DMS53 treated with DMSO at 0.1 percent for 48 hours (cell line): ENCODE measurements around the gene SOX5.
A peak's percentile ranks its signal among the peaks of the same experiment; 100 is the strongest.
"Not testable (repeated sequence)": the region's sequence is repeated elsewhere in the genome, so short reads cannot be mapped to it uniquely, and the experiment has no call there.

Source experiments
- DNase-seq: peaks from one replicate; lab custom pipeline; 2025; ENCODE audit not compliant: unreplicated experiment; lab: John Stamatoyannopoulos, UW

Gene SOX5

GRCh38 chr12:23847857-23848256, 101.6 kb downstream of the SOX5 start:
- DNase-seq: no peak

- DNase-seq: peak; percentile 65
Observed at GRCh38 chr12:23843958-23844357, 105.5 kb downstream of the SOX5 start.

- no peak for DNase-seq
Observed at GRCh38 chr12:23834076-23834475, 115.4 kb downstream of the SOX5 start.

GRCh38 chr12:23831739-23832138, 117.7 kb downstream of the SOX5 start:
- DNase-seq: no peak

- DNase-seq: peak; percentile 83
Observed at GRCh38 chr12:23830210-23830609, 119.3 kb downstream of the SOX5 start.

GRCh38 chr12:23827353-23827752, 122.1 kb downstream of the SOX5 start:
- peak; percentile 100 for DNase-seq

- DNase-seq: not testable (repeated sequence)
Observed at GRCh38 chr12:23825124-23825523, 124.3 kb downstream of the SOX5 start.

GRCh38 chr12:23824358-23824757, 125.1 kb downstream of the SOX5 start:
- DNase-seq: no peak

GRCh38 chr12:23822883-23823282, 126.6 kb downstream of the SOX5 start:
- not testable (repeated sequence) for DNase-seq

GRCh38 chr12:23817345-23817744, 132.1 kb downstream of the SOX5 start:
- DNase-seq: no peak

- DNase-seq: peak; percentile 100
Observed at GRCh38 chr12:23816394-23816851, 133.0 kb downstream of the SOX5 start.

- no peak for DNase-seq
Observed at GRCh38 chr12:23815810-23816209, 133.7 kb downstream of the SOX5 start.

- no peak for DNase-seq
Observed at GRCh38 chr12:23813206-23813605, 136.3 kb downstream of the SOX5 start.

GRCh38 chr12:23810329-23810902, 139.1 kb downstream of the SOX5 start:
- no peak for DNase-seq

- DNase-seq: no peak
Observed at GRCh38 chr12:23803540-23803939, 145.9 kb downstream of the SOX5 start.

- no peak for DNase-seq
Observed at GRCh38 chr12:23795494-23795893, 154.0 kb downstream of the SOX5 start.

- DNase-seq: no peak
Observed at GRCh38 chr12:23781118-23781517, 168.4 kb downstream of the SOX5 start.

- no peak for DNase-seq
Observed at GRCh38 chr12:23775208-23775607, 174.3 kb downstream of the SOX5 start.

- DNase-seq: no peak
Observed at GRCh38 chr12:23771240-23771949, 178.1 kb downstream of the SOX5 start.

GRCh38 chr12:23770202-23770938, 179.1 kb downstream of the SOX5 start:
- DNase-seq: no peak

- no peak for DNase-seq
Observed at GRCh38 chr12:23767834-23768233, 181.6 kb downstream of the SOX5 start.

GRCh38 chr12:23763724-23764123, 185.7 kb downstream of the SOX5 start:
- DNase-seq: no peak
